Middle frontal gyrus (tissue), 1 donor: ENCODE results near the gene TSPAN32.

ENCODE experiments used
- DNase-seq: peaks from one replicate; pipeline ENCODE4 v3.0.0-alpha.2; 2015; ENCODE audit warnings: low spot score; ENCODE audit errors: extremely low spot score

Gene TSPAN32, protein sequence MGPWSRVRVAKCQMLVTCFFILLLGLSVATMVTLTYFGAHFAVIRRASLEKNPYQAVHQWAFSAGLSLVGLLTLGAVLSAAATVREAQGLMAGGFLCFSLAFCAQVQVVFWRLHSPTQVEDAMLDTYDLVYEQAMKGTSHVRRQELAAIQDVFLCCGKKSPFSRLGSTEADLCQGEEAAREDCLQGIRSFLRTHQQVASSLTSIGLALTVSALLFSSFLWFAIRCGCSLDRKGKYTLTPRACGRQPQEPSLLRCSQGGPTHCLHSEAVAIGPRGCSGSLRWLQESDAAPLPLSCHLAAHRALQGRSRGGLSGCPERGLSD

DNA sequence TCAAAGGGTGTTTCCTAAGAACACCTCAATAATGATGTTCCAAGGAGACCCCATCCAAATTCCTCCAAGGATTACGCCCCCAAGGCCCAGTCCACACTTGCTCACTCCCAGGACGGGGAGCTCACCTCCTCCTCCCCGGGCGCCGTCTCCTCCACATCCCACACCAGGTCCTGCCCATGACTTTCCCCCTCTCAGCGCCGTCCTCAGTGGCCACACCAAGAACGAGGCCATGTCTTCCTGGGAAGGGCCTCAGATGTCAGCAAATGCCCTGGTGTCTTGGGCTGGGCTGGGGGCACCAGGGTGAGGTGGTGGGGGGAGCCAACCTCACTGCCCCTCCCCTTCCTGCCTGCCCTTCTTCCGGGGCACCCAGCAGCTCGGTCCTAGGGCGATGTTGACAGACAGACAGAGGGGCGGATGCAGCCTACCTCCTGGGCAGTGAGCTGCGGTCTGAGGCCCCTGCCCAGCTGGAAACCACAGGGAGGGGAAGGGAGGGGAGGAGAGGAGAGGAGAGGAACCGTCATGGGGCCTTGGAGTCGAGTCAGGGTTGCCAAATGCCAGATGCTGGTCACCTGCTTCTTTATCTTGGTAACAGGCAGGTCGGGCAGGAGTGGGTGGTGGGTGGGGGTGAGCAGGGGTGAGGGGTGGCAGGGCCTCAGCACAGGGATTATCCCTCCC lies at the start of gene TSPAN32, which contains the start of gene C11orf21:
TSS of gene TSPAN32 (plus strand) at position 383 of the 675 bp plus-strand sequence. CDS start at position 520, 137 bp downstream.
TSS of gene C11orf21 (minus strand) at position 288 of the 675 bp plus-strand sequence. CDS start at position 178, 110 bp downstream.
- DNase-seq: no peak

DNA sequence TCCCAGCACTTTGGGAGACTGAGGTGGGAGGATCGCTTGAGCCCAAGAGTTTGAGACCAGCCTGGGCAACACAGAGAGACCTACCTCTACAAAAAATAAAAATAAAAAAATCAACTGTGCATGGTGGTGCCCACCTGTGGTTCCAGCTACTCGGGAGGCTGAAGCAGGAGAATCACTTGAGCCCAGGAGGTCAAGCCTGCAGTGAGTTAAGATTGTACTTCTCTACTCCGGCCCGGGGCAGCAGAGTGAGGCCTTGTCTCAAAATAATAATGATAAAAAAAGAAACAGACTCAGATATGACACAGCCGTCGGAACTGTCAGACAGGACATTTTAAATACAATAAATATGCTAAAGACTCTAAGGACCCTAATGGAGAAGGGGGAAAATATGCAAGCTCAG lies 49.8 kb upstream of the TSPAN32 start:
- DNase-seq: no peak

DNA sequence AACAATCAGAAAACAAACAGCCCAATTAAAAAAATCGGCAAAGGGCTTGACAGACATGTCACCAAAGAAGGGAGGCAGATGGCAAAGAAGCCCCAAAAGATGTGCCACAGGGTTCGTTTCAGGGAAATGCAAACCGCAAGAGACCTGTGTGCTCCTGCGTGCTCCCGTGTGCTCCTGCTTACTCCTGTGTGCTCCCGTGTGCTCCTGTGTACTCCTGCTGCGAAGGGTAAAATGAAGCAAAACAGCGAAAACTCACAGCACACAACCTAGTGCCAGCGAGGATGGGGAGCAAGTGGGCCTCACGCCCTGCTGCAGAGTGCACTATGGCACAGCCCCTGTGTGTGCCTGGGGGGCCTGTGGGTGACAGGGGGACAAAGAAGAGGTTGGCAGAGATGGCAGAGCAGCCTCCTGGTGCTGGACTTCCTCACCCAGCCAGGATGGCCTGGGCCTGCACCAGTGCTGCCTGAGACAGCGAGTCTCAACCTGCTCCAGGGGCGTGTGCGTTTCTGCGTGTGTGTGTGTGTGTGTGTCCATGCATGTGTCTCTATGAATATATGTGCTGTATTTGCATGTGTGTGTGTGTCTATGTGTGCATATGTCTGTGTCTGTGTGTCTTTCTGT lies 45.4 kb upstream of the TSPAN32 start:
- DNase-seq: no peak

DNA sequence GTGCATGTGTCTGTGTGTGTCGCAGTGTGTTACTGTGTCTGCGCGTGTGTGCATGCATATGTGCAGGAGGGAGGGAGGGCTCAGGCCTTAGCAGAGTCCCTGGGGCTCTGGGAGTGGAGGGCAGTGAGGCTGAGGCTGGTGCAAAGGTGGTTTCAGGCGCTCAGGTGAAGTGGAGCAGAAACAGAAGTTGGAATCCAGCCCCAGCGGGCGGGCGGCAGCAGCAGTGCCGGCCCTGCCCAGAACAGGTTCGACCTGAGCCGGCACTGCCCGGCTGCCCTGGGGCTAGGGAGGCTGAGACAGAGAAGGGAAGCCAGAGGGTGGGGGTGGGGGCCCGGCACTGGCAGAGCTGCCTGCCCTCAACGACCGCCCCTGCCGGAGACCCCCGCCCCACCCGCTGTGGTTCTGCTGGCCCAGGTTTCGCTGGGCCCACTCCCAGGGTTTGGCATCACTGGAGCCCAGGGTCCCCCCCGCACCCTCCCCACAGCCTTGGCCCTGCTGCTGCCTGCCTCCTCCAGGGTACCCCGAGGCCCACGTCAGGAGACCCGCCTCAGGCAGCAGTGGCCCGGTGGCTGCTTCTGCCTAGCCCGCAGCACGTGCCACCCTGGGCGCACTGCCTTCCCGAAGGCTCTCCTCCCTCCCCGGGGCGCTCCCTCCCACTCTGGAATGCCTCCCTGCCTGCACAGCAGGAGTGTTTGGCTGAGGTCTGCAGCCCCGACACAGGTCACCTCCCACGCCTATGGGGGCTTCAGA lies 44.7 kb upstream of the TSPAN32 start:
- DNase-seq: no peak

DNA sequence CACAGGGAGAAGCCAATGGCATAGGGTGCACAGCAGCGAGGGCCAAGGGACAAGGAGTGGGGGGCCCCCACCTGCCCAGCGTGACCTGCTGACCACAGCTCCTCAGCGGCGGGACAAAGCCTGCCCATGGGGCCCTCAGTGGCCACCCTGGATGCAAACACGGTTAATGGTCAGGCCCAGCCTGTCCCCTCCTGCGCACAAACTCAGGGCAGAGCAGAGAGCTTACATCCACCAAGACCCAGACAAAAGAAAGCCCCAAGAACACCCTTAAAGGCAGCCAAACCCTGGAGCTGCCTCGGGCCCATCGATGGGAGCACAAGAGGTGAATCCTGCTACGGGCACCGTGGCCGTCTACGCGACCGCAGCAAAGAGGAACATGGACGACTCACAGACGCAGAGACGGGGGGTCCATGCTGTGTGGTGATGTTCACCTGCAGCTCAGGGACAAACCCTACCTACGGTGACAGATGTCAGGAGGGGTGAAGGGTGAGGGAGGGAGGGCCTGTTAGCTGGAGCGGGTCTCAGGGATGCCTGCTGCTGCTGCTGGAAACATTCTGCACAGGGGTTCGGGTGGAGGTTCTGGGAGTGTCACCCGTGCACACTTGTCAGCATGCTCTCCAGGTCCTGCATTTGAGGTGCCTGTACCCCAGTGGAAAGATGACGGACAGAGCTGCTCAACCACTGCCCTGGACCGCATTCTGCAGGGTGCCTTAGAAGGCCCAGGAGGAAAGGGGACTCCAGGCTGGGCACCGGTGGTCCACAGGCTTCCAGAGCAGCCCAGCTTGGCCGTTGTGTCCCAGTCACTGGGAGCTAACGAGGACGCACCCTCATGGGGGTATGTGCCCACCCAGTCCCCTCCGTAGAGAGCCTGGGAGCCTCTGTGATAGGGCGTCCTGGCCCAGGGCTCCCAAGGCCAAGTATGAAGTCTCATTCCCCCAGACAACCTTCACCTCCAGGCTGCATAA lies 43.0 kb upstream of the TSPAN32 start:
- no peak for DNase-seq

DNA sequence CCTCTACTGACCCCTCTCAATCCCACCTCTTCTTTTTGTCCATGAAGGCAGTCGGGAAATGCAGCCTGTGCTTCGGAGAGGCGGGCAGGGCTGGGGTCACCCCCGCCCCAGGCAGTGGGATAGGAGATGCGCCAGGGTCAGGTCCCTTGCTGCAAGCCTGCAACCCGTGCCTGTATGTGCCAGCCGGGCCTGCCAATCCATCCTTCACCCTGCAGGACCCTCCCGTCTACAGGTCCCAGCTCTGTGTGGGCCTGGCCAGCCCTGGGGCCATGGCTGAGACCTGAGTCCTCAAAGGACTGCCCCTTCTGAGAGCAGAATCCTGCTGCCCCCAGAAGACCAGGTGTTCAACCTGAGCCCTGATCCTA lies 42.4 kb upstream of the TSPAN32 start:
- DNase-seq: no peak

- DNase-seq: no peak
Observed at GRCh38 chr11:2259897-2260451, 41.8 kb upstream of the TSPAN32 start.

- no peak for DNase-seq
Observed at GRCh38 chr11:2260491-2261364, 41.1 kb upstream of the TSPAN32 start.

DNA sequence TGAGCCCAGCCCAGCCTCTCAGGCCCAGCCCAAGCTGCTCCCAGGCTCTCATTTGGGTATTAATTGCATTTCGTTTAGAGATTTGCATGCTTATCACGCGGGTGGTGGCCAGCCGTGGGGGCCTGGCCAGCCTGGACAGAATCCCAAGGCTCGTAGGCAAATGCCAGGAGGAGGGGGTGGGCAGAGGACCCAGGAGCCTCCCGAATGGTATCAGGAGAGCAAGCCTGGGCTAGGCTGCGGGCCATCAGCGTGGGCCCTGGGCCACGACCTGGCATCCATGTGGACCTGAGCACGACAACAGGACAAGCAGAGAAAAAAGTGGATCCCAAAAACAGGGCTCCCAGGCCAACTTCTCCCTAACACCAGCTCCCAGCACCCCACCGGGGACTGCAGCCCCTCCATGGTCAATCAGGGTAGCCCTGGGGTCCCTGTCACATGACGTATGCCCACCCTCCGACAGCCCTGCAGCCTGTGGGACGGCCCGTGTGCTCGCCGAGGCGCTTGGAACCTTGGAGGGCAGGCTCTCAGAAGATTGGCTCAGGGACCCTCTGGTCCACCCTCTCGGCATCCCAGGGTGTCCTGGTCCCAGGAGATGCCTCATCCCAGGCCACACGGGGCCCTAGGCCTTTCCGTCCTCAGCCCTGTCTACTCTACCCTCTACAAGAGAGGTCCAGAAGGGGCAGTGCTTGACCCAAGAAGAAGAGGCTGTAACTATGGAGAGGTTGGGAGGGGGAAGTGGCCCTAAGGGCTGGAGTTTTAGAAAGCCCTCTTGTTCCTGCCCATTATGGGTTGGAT lies 40.2 kb upstream of the TSPAN32 start:
- no peak for DNase-seq

- no peak for DNase-seq
Observed at GRCh38 chr11:2262301-2263070, 39.3 kb upstream of the TSPAN32 start.

DNA sequence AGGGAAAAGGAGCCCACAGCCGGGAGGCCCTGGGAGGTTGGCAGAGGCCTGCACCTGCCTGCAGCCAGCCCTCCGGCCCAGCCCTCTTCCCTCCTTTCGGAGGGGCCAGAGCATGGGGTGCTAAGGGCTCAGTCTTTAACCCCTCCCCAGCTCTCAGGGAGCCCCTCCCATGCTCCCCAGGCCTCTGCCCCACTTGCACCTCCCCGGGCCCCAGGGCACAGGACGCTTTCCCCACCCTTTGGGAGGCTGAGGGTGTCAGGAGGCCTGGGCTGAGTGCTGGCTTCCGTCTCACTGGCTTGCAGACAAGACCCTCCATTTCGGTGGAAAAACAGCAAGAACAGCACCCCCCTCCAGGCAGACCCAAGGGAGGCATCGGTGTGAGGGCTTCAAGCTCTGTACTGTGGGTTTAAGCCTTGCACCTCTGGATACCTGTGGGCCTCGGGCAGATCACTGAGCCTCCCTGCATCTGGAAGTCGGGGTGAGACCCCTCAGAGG lies 38.7 kb upstream of the TSPAN32 start:
- no peak for DNase-seq

- no peak for DNase-seq
Observed at GRCh38 chr11:2263724-2264360, 38.0 kb upstream of the TSPAN32 start.

DNA sequence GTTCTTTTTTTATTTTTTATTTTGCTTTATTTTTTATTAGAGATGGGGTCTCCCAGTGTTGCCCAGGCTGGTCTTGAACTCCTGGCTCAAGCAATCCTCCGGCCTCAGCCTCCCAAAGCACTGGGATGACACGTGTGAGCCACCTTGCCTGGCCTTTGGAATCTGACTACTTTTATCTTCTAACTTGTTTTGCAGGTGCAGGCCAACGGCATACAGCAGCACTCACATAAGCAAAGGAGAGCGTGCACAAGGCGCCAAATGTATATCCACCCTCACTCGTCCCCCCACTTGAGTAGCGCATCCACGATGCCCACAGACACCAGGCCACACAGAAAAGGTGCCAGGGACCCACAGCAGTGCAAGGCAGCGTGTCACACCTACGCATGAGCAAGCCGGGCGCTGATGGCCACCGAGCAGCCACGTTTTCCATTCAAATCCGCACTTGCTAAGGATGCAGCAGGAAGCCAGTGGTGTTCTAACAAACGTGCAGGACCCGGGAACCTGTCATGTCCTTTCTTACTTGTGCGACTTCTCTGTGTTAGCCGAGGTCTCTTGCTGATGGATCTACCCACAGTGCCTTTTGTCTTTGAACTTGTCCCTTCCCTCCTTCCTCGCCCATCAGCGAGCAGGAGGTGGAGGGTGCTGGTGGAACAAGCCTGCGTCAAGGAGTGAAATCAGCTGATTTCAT lies 37.3 kb upstream of the TSPAN32 start:
- no peak for DNase-seq

DNA sequence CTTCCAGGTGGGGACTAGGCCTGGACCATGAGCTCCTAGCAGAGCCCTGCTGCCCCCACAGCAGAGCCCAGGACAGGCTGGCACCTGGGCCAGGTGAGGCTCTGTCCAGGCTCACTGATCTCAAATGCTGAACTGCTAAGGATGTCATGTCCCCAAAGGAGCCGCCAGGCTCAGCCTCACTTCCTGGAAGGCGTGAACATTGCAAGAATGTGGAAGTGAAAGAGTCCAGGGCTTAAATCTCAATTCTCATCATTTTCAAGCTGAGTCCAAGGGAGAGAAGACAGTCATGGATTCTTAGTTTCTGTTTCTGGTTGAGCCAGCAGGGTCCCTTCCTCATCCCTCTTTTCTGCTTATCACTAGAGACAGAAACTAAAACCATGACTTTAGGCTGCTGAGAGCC lies 36.4 kb upstream of the TSPAN32 start:
- DNase-seq: no peak

GRCh38 chr11:2265854-2266585 lies 35.8 kb upstream of the TSPAN32 start:
- no peak for DNase-seq
